Neural progenitor cell (in vitro differentiated cells): Measurements from ENCODE around the gene ANXA8.

Source experiments
- EZH2 ChIP-seq: fragments of 200-600 bp; sonication (generic); IDR thresholded peaks from 2 replicates; pipeline ENCODE4 v1.6.1; 2017; ENCODE audit warnings: antibody characterized with exemption, mild to moderate bottlenecking, moderate library complexity
- EZH2phosphoT487 ChIP-seq: fragments of 200-600 bp; sonication (generic); IDR thresholded peaks from 2 replicates; pipeline ENCODE4 v1.6.1; 2017; ENCODE audit warnings: antibody characterized with exemption
- TF ChIP-seq, protein P1 (sequence below): fragments of 200-600 bp; sonication (generic); IDR thresholded peaks from 2 replicates; pipeline ENCODE4 v1.5.1; 2017; ENCODE audit warnings: antibody characterized with exemption, mild to moderate bottlenecking

DNA sequence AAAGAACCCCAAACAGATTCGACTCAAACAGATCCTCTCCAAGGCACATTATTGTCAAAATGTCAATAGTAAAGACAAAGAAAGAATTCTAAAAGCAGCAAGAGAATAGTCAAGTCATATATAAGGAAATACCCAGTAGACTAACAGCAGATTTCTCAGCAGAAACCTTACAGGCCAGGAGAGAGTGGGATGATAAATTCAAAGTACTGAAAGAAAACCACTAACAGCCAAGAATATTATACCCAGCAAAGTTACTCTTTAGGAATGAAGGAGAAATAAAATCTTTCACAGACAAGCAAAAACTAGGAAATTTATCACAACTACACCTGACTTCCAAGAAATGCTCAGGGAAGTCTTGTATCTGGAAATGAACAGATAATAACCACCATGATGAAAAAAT is 38.2 kb downstream of the ANXA8 start:
- TF ChIP-seq, protein P1, sequence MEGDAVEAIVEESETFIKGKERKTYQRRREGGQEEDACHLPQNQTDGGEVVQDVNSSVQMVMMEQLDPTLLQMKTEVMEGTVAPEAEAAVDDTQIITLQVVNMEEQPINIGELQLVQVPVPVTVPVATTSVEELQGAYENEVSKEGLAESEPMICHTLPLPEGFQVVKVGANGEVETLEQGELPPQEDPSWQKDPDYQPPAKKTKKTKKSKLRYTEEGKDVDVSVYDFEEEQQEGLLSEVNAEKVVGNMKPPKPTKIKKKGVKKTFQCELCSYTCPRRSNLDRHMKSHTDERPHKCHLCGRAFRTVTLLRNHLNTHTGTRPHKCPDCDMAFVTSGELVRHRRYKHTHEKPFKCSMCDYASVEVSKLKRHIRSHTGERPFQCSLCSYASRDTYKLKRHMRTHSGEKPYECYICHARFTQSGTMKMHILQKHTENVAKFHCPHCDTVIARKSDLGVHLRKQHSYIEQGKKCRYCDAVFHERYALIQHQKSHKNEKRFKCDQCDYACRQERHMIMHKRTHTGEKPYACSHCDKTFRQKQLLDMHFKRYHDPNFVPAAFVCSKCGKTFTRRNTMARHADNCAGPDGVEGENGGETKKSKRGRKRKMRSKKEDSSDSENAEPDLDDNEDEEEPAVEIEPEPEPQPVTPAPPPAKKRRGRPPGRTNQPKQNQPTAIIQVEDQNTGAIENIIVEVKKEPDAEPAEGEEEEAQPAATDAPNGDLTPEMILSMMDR: no peak
- TF ChIP-seq EZH2 (no peak), EZH2phosphoT487 (no peak)
